Prostate gland (tissue), 2 donors: Measurements from ENCODE around the gene KRTAP10-9.
"Not testable (repeated sequence)": the region's sequence is repeated elsewhere in the genome, so short reads cannot be mapped to it uniquely, and the experiment has no call there.

Experiments used
- POLR2AphosphoS5 ChIP-seq: sonication (generic); formaldehyde crosslinking; IDR thresholded peaks from one replicate; pipeline ENCODE4 v1.6.1; 2017; ENCODE audit warnings: antibody characterized with exemption
- TF ChIP-seq, protein P1 (sequence below), 4 experiments: fragments of 200-600 bp in 2 of 4; fragments of 450-650 bp in 2 of 4; sonication (generic) in 2 of 4; IDR thresholded peaks; 1 replicate in 3 of 4; 2 replicates in 1 of 4; pipeline ENCODE4 v1.5.1; 2016 to 2019; ENCODE audit warnings: antibody characterized with exemption in 4 of 4, mild to moderate bottlenecking in 2 of 4, moderate library complexity in 2 of 4

DNA sequence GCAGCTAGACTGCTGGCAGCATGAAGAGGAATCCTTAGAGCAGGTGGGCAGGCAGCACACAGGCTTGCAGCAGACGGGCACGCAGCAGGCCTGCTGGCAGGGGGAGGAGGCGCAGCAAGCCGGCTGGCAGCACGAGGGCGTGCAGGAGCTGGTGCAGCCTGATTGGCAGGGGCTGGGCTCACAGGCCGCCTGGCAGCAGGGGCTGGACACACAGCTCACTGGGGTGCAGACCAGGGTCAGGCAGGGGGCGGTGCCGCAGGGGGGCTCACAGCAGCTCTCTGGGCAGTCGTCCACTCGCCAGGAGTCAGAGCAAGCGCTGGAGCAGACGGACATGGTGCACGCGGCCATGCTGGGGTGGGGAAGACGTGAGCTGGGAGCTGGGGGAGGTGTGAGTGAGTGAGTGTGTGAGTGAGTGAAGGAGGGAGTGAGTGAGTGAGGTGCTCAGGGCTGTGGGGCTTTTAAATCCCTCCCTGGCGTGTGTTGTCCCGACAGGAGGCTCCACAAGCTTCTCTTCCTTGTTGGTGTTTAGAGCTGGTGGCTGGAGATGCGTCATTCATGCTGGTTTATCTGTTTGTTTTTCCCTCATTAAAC lies 46.6 kb upstream of the KRTAP10-9 start, which contains the start of gene KRTAP10-5:
- not testable (repeated sequence) for TF ChIP-seq POLR2AphosphoS5
- TF ChIP-seq, protein P1, sequence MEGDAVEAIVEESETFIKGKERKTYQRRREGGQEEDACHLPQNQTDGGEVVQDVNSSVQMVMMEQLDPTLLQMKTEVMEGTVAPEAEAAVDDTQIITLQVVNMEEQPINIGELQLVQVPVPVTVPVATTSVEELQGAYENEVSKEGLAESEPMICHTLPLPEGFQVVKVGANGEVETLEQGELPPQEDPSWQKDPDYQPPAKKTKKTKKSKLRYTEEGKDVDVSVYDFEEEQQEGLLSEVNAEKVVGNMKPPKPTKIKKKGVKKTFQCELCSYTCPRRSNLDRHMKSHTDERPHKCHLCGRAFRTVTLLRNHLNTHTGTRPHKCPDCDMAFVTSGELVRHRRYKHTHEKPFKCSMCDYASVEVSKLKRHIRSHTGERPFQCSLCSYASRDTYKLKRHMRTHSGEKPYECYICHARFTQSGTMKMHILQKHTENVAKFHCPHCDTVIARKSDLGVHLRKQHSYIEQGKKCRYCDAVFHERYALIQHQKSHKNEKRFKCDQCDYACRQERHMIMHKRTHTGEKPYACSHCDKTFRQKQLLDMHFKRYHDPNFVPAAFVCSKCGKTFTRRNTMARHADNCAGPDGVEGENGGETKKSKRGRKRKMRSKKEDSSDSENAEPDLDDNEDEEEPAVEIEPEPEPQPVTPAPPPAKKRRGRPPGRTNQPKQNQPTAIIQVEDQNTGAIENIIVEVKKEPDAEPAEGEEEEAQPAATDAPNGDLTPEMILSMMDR (IDR thresholded peaks at IDR 0.05), result not testable (repeated sequence)
